ENCODE results near the gene TRAPPC11. TPM values are rescaled to one million over a fixed set of nuclear protein-coding genes. Genes with fewer than 3 reads are reported as not detected.

TRAPPC11 gene
- 20.4 and 44.6 TPM in 2 replicates for total RNA-seq

GRCh38 chr4:183659029-183659871 is at the start of gene TRAPPC11, which contains the start of gene RWDD4:
TSS of gene TRAPPC11 (plus strand) at chr4:183659293. CDS start at chr4:183663868, 4,575 bp downstream.
TSS of gene RWDD4 (minus strand) at chr4:183659185. CDS start at chr4:183658952, 233 bp downstream.

Other genes with a start within 250 kb of the TRAPPC11 start
- gene CDKN2AIP, start 214.7 kb upstream of the TRAPPC11 start, total RNA-seq: 11.2 and 19.8 TPM in 2 replicates
- gene ING2, start 154.2 kb upstream of the TRAPPC11 start, total RNA-seq: 11.5 and 15.0 TPM in 2 replicates
- 20.8 and 20.9 TPM in 2 replicates for gene RWDD4, start 108 bp upstream of the TRAPPC11 start, total RNA-seq
- gene STOX2, start 246.0 kb downstream of the TRAPPC11 start, total RNA-seq: 0.52 and 14.1 TPM in 2 replicates